IMR-90 (cell line): ENCODE data around the gene R3HDM2. TPM values are rescaled to one million over a fixed set of nuclear protein-coding genes. Genes with fewer than 3 reads are reported as not detected.

Source experiments
- ATAC-seq: fragments of 200-7000 bp; cut with Tn5 transposase; 2 replicates; pipeline ENCODE4 v1.9.1; 2020; ENCODE audit warnings: low read depth, mild to moderate bottlenecking, moderate library complexity
- BruUV-seq: library from RNA; stranded (reverse); fragments of 400-500 nt; replicated peaks from 2 replicates; lab custom pipeline; 2021; lab: Mats Ljungman, UMichigan
- CTCF ChIA-PET: fragments of 300-600 bp; formaldehyde crosslinking; extraction: SDS; loops from one replicate; lab custom pipeline; 2021; ENCODE audit warnings: antibody characterized with exemption; lab: Yijun Ruan, JAX
- POLR2A ChIA-PET: fragments of 300-600 bp; sonication (Branson Sonifier 250); formaldehyde crosslinking; loops from one replicate; lab custom pipeline; 2022; ENCODE audit warnings: antibody characterized with exemption; ENCODE audit not compliant: unreplicated experiment; lab: Charles Lee
- DNase-seq: peaks from one replicate; pipeline ENCODE4 v3.0.0; 2013
- H2AFZ ChIP-seq: replicated peaks from 2 replicates; pipeline ENCODE3; 2013; ENCODE audit warnings: low read length, mild to moderate bottlenecking; ENCODE audit not compliant: poor library complexity
- H2AK5ac ChIP-seq: 2 replicates; pipeline ENCODE4 v1.6.1; 2013; ENCODE audit warnings: low read depth, low read length, inconsistent platforms
- H2AK9ac ChIP-seq: replicated peaks from 2 replicates; pipeline ENCODE3; 2013; ENCODE audit warnings: mild to moderate bottlenecking, low read depth, low read length, moderate library complexity; ENCODE audit not compliant: poor library complexity
- H2BK120ac ChIP-seq: 2 replicates; pipeline ENCODE4 v1.6.1; 2013; ENCODE audit warnings: low read depth, low read length, inconsistent platforms
- H2BK15ac ChIP-seq: 3 replicates; pipeline ENCODE4 v1.6.1; 2013; ENCODE audit warnings: low read depth, low read length, inconsistent platforms
- H2BK20ac ChIP-seq: 2 replicates; pipeline ENCODE4 v1.6.1; 2013; ENCODE audit warnings: low read depth, mild to moderate bottlenecking, inconsistent platforms, low read length, moderate library complexity
- H2BK5ac ChIP-seq: 2 replicates; pipeline ENCODE4 v1.6.1; 2013; ENCODE audit warnings: mild to moderate bottlenecking, low read depth, low read length, inconsistent platforms; ENCODE audit not compliant: poor library complexity, severe bottlenecking
- H3K14ac ChIP-seq: replicated peaks from 2 replicates; pipeline ENCODE4 v1.6.1; 2013; ENCODE audit warnings: low read depth, low read length, inconsistent platforms
- H3K18ac ChIP-seq: 2 replicates; pipeline ENCODE4 v1.6.1; 2013; ENCODE audit warnings: low read depth, low read length, control low read depth
- H3K23ac ChIP-seq: 2 replicates; pipeline ENCODE4 v1.6.1; 2013; ENCODE audit warnings: low read depth, low read length, inconsistent platforms
- H3K27ac ChIP-seq: 2 replicates; pipeline ENCODE4 v1.5.1; 2013; ENCODE audit warnings: mild to moderate bottlenecking, control low read depth, low read length; ENCODE audit not compliant: insufficient read depth
- H3K27me3 ChIP-seq: 2 replicates; pipeline ENCODE4 v1.6.1; 2013; ENCODE audit warnings: low read length; ENCODE audit not compliant: control insufficient read depth, insufficient read depth
- H3K36me3 ChIP-seq: 2 replicates; pipeline ENCODE4 v1.6.1; 2013; ENCODE audit warnings: low read length, mixed read lengths; ENCODE audit not compliant: control insufficient read depth, insufficient read depth
- H3K4ac ChIP-seq: 2 replicates; pipeline ENCODE4 v1.6.1; 2013; ENCODE audit warnings: low read depth, low read length, inconsistent platforms
- H3K4me1 ChIP-seq: 2 replicates; pipeline ENCODE4 v1.6.1; 2013; ENCODE audit warnings: low read length, mixed read lengths; ENCODE audit not compliant: control insufficient read depth, insufficient read depth
- H3K4me2 ChIP-seq: 2 replicates; pipeline ENCODE4 v1.6.1; 2013; ENCODE audit warnings: low read depth, mild to moderate bottlenecking, control low read depth, low read length, moderate library complexity
- H3K4me3 ChIP-seq: 2 replicates; pipeline ENCODE4 v1.5.1; 2013; ENCODE audit warnings: low read depth, mild to moderate bottlenecking, control low read depth, low read length, moderate library complexity; ENCODE audit not compliant: insufficient read depth
- H3K56ac ChIP-seq: 2 replicates; pipeline ENCODE4 v1.6.1; 2013; ENCODE audit warnings: low read length, inconsistent platforms; ENCODE audit not compliant: insufficient read depth; ENCODE audit errors: extremely low read depth
- H3K79me1 ChIP-seq, 2 experiments: 2 replicates each; pipeline ENCODE4 v1.6.1; 2013; ENCODE audit warnings: low read length in 2 of 2, inconsistent platforms in 1 of 2, low read depth in 1 of 2
- H3K9ac ChIP-seq: 2 replicates; pipeline ENCODE4 v1.6.1; 2013; ENCODE audit warnings: low read depth, low read length, control low read depth
- H3K9me1 ChIP-seq: 2 replicates; pipeline ENCODE4 v1.6.1; 2013; ENCODE audit warnings: low read length, inconsistent platforms; ENCODE audit not compliant: insufficient read depth
- H3K9me3 ChIP-seq: 2 replicates; pipeline ENCODE4 v1.6.1; 2013; ENCODE audit warnings: low read length; ENCODE audit not compliant: control insufficient read depth, insufficient read depth
- H4K20me1 ChIP-seq: 2 replicates; pipeline ENCODE4 v1.6.1; 2013; ENCODE audit warnings: low read length, inconsistent platforms; ENCODE audit not compliant: insufficient read depth
- H4K5ac ChIP-seq: 2 replicates; pipeline ENCODE4 v1.6.1; 2013; ENCODE audit warnings: mild to moderate bottlenecking, low read depth, low read length, control low read depth
- H4K8ac ChIP-seq, 2 experiments: 2 replicates each; pipeline ENCODE4 v1.6.1; 2013; ENCODE audit warnings: low read depth in 2 of 2, low read length in 2 of 2, control low read depth in 1 of 2, inconsistent platforms in 1 of 2
- H4K91ac ChIP-seq: 2 replicates; pipeline ENCODE4 v1.6.1; 2013; ENCODE audit warnings: low read depth, low read length, inconsistent platforms; ENCODE audit not compliant: insufficient read depth
- BHLHE40 ChIP-seq: fragments of 150-350 bp; IDR thresholded peaks from 2 replicates; pipeline ENCODE4 v1.6.1; 2016; ENCODE audit warnings: mild to moderate bottlenecking, low read depth, low read length
- CEBPB ChIP-seq: IDR thresholded peaks from 2 replicates; pipeline ENCODE4 v1.6.1; 2012; ENCODE audit warnings: low read depth, low read length, improper control_type of control experiment
- CHD1 ChIP-seq: IDR thresholded peaks from 2 replicates; pipeline ENCODE4 v1.6.1; 2012; ENCODE audit warnings: low read depth, low read length, improper control_type of control experiment
- FOS ChIP-seq: fragments of 150-350 bp; IDR thresholded peaks from 2 replicates; pipeline ENCODE4 v1.6.1; 2016; ENCODE audit warnings: low read depth, low read length
- MAFK ChIP-seq: IDR thresholded peaks from 2 replicates; pipeline ENCODE4 v1.6.1; 2012; ENCODE audit warnings: low read depth, low read length, improper control_type of control experiment
- MAZ ChIP-seq: IDR thresholded peaks from 2 replicates; pipeline ENCODE4 v1.6.1; 2012; ENCODE audit warnings: low read depth, mild to moderate bottlenecking, low read length, improper control_type of control experiment, moderate library complexity, borderline replicate concordance
- MXI1 ChIP-seq: IDR thresholded peaks from 2 replicates; pipeline ENCODE4 v1.6.1; 2012; ENCODE audit warnings: low read depth, mild to moderate bottlenecking, low read length, moderate library complexity, borderline replicate concordance
- NFE2L2 ChIP-seq: fragments of 150-350 bp; IDR thresholded peaks from 2 replicates; pipeline ENCODE4 v1.6.1; 2016; ENCODE audit warnings: low read depth, mild to moderate bottlenecking, low read length
- POLR2A ChIP-seq: IDR thresholded peaks from 2 replicates; pipeline ENCODE4 v1.6.1; 2012; ENCODE audit warnings: mild to moderate bottlenecking, low read depth, low read length
- RAD21 ChIP-seq: IDR thresholded peaks from 2 replicates; pipeline ENCODE4 v1.6.1; 2012; ENCODE audit warnings: low read length, improper control_type of control experiment
- RCOR1 ChIP-seq: IDR thresholded peaks from 2 replicates; pipeline ENCODE4 v1.6.1; 2012; ENCODE audit warnings: mild to moderate bottlenecking, low read length, improper control_type of control experiment; ENCODE audit not compliant: insufficient replicate concordance
- RFX5 ChIP-seq: IDR thresholded peaks from 2 replicates; pipeline ENCODE4 v1.8.0; 2012; ENCODE audit warnings: low read depth, mild to moderate bottlenecking, low read length, moderate library complexity
- SMC3 ChIP-seq: fragments of 150-350 bp; IDR thresholded peaks from 2 replicates; pipeline ENCODE4 v1.6.1; 2016; ENCODE audit warnings: low read depth, mild to moderate bottlenecking, antibody characterized with exemption, low read length, moderate library complexity
- WGBS, 2 experiments: methylation state at CpG; one replicate each; pipeline versions ENCODE4 v1.1.5 to v1.1.7; 2013; ENCODE audit warnings: missing lambda C conversion rate in 2 of 2; ENCODE audit not compliant: insufficient read length in 1 of 2; ENCODE audit errors: extremely low coverage in 2 of 2; 5-methylcytosine and 5-hydroxymethylcytosine counted together
- dilution Hi-C: fragments of 300-500 bp; cut with HindIII; formaldehyde crosslinking; loops from one replicate; pipeline ENCODE4 v1.14.3; 2018; ENCODE audit warnings: low sequenced_read_pairs; ENCODE audit not compliant: unreplicated experiment
- in situ Hi-C: fragments of 300-500 bp; cut with MboI; formaldehyde crosslinking; loops from 3 replicates; pipeline ENCODE4 v1.14.3; 2019; ENCODE audit warnings: low sequenced_read_pairs, inconsistent platforms, mixed read lengths
- intact Hi-C: fragments of 100-400 bp; cut with micrococcal nuclease; formaldehyde crosslinking; loops from 2 replicates; pipeline ENCODE4 v1.10.0; 2022
- polyA plus RNA-seq, 3 experiments: library from polyadenylated mRNA; depleted of rRNA; stranded (reverse); fragments of >200 nt; gene quantifications; 2 replicates each; pipeline ENCODE4 v1.2.3, GENCODE V29; 2012; ENCODE audit warnings: low replicate concordance in 1 of 3
- total RNA-seq: library from RNA; depleted of rRNA; stranded (reverse); fragments of >200 nt; gene quantifications from 2 replicates; pipeline ENCODE4 v1.2.3, GENCODE V29; 2012
- TF ChIP-seq, protein P1 (sequence below): fragments of 150-350 bp; IDR thresholded peaks from 2 replicates; pipeline ENCODE4 v1.6.1; 2016; ENCODE audit warnings: low read depth, mild to moderate bottlenecking, low read length, moderate library complexity, borderline replicate concordance
- TF ChIP-seq, protein P2 (sequence below): conservative IDR thresholded peaks from 2 replicates; pipeline ENCODE4 v1.5.1; 2012; ENCODE audit warnings: mild to moderate bottlenecking, low read depth, low read length, improper control_type of control experiment
- TF ChIP-seq, protein P3 (sequence below): fragments of 150-350 bp; IDR thresholded peaks from 2 replicates; pipeline ENCODE4 v1.6.1; 2017; ENCODE audit warnings: mild to moderate bottlenecking, antibody characterized with exemption, low read length, low read depth

Gene R3HDM2
- total and polyA plus RNA-seq, 2 of the 4 experiments (the other 2 are of a cell fraction): 7.5 to 28.4 TPM

DNA sequence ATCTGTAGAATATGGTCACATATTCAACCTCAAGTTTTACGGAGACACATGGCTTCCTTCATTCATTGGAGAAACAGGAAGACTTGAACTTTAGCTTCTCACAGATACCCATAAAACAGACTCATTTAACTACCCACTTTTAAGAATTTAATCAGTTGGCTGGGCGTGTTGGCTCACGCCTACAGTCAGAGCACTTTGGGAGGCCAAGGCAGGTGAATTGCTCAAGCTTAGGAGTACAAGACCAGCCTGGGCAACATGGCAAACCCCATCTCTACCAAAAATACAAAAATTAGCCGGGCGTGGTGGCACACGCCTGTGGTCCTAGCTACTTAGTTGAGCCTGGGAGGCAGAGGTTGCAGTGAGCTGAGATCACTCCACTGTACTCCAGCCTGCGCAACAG is 115.2 kb downstream of the R3HDM2 start:
- Histone ChIP-seq H2AK5ac (no peak overlapping the region), H2AFZ (no peak overlapping the region), H3K9me1 (0 out of 2 replicates have a peak, but pooled peaks cover 2% of the 10 kb centered on the region), H2BK120ac (no peak overlapping the region), H4K91ac (no peak overlapping the region), H2BK5ac (no peak overlapping the region), H3K4ac (no peak overlapping the region), H4K20me1 (no peaks in the 10 kb centered on the region; the same call in 1 of the 2 replicates), H3K4me2 (no peak overlapping the region), H3K4me1 (0 out of 2 replicates have a peak, but pooled peaks cover 2% of the 10 kb centered on the region), H2BK15ac (no peak overlapping the region), H3K23ac (no peak overlapping the region), H4K5ac (no peak overlapping the region), H3K36me3 (no peaks in the 10 kb centered on the region), H3K56ac (no peak overlapping the region), H3K9ac (no peak overlapping the region), H3K4me3 (no peak overlapping the region), H3K14ac (no peak overlapping the region), H3K18ac (no peak overlapping the region), H3K79me1 (peaks cover 0 to 9% of the 10 kb centered on the region in 2 experiments; a peak in 3 of 4 replicates), H4K8ac (no peak overlapping the region), H2AK9ac (no peak overlapping the region), H2BK20ac (no peak overlapping the region), H3K9me3 (no peaks in the 10 kb centered on the region), H3K27ac (no peak overlapping the region), H3K27me3 (no peaks in the 10 kb centered on the region)
- DNase-seq (no peak), ATAC-seq (no peak)
- ChIA-PET CTCF (interaction anchor here (0.6 kb wide), 1 partner anchor 17 kb away, joined by 4 read pairs; no protein-coding TSS in a partner anchor), POLR2A (no interaction called here)
- dilution Hi-C loops (no loop called here), in situ Hi-C loops (no loop called here), intact Hi-C loops (no loop called here)
- no peak for TF ChIP-seq NFE2L2
- TF ChIP-seq, protein P1, sequence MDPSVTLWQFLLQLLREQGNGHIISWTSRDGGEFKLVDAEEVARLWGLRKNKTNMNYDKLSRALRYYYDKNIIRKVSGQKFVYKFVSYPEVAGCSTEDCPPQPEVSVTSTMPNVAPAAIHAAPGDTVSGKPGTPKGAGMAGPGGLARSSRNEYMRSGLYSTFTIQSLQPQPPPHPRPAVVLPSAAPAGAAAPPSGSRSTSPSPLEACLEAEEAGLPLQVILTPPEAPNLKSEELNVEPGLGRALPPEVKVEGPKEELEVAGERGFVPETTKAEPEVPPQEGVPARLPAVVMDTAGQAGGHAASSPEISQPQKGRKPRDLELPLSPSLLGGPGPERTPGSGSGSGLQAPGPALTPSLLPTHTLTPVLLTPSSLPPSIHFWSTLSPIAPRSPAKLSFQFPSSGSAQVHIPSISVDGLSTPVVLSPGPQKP: no peak
- TF ChIP-seq CEBPB: no peak
- TF ChIP-seq MXI1: no peak
- TF ChIP-seq, protein P2, sequence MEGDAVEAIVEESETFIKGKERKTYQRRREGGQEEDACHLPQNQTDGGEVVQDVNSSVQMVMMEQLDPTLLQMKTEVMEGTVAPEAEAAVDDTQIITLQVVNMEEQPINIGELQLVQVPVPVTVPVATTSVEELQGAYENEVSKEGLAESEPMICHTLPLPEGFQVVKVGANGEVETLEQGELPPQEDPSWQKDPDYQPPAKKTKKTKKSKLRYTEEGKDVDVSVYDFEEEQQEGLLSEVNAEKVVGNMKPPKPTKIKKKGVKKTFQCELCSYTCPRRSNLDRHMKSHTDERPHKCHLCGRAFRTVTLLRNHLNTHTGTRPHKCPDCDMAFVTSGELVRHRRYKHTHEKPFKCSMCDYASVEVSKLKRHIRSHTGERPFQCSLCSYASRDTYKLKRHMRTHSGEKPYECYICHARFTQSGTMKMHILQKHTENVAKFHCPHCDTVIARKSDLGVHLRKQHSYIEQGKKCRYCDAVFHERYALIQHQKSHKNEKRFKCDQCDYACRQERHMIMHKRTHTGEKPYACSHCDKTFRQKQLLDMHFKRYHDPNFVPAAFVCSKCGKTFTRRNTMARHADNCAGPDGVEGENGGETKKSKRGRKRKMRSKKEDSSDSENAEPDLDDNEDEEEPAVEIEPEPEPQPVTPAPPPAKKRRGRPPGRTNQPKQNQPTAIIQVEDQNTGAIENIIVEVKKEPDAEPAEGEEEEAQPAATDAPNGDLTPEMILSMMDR: no peak
- no peak for TF ChIP-seq POLR2A
- no peak for TF ChIP-seq BHLHE40
- TF ChIP-seq, protein P3, sequence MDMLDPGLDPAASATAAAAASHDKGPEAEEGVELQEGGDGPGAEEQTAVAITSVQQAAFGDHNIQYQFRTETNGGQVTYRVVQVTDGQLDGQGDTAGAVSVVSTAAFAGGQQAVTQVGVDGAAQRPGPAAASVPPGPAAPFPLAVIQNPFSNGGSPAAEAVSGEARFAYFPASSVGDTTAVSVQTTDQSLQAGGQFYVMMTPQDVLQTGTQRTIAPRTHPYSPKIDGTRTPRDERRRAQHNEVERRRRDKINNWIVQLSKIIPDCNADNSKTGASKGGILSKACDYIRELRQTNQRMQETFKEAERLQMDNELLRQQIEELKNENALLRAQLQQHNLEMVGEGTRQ: no peak
- no peak for TF ChIP-seq MAFK
- no peak for TF ChIP-seq RFX5
- no peak for TF ChIP-seq SMC3
- no peak for TF ChIP-seq RCOR1
- no peak for TF ChIP-seq CHD1
- no peak for TF ChIP-seq MAZ
- TF ChIP-seq FOS: no peak
- TF ChIP-seq RAD21: no peak
- BruUV-seq: no TSS peak
- WGBS, 2 experiments: 100% methylated on average over 2 of the region's 7 CpGs; no CpG with 5 or more reads in 1 of the 2 experiments
